GM12878 (cell line): Measurements from ENCODE around the gene LDHAL6A. TPM values are rescaled to one million over a fixed set of nuclear protein-coding genes. Genes with fewer than 3 reads are reported as not detected.

ENCODE experiments used
- ATAC-seq: fragments of 200-7000 bp; cut with Tn5 transposase; 3 replicates; pipeline ENCODE4 v1.9.1; 2020; ENCODE audit warnings: mild to moderate bottlenecking, moderate library complexity
- BruUV-seq: library from RNA; stranded (reverse); fragments of 400-500 nt; replicated peaks from 2 replicates; lab custom pipeline; 2021; lab: Mats Ljungman, UMichigan
- CTCF ChIA-PET: fragments of 300-600 bp; sonication (Branson Sonifier 250); formaldehyde crosslinking; extraction: SDS; loops from one replicate; lab custom pipeline; 2021; ENCODE audit warnings: inconsistent platforms; lab: Yijun Ruan, JAX
- POLR2A ChIA-PET: fragments of 350-600 bp; formaldehyde crosslinking; extraction: SDS; loops from one replicate; lab custom pipeline; 2021; ENCODE audit warnings: inconsistent platforms; lab: Charles Lee
- RAD21 ChIA-PET: fragments of 300-600 bp; sonication (Branson Sonifier 250); formaldehyde crosslinking; loops from one replicate; lab custom pipeline; 2023; ENCODE audit warnings: antibody characterized with exemption; ENCODE audit not compliant: unreplicated experiment; lab: Charles Lee
- SMC1A ChIA-PET: fragments of 300-600 bp; sonication (Branson Sonifier 250); formaldehyde crosslinking; loops from one replicate; lab custom pipeline; 2023; ENCODE audit not compliant: unreplicated experiment, uncharacterized antibody; lab: Charles Lee
- DNase-seq: peaks from one replicate; pipeline ENCODE4 v3.0.0-alpha.2; 2011; ENCODE audit warnings: low read depth, low spot score
- FAIRE-seq: peaks from 3 replicates; lab custom pipeline; 2011; peaks lifted over from hg19 to GRCh38; lab: Jason Lieb, UNC
- H2AFZ ChIP-seq: 2 replicates; pipeline ENCODE4 v1.6.0; 2011; ENCODE audit warnings: low read depth, low read length, control low read depth; ENCODE audit not compliant: control insufficient read depth
- H3K27ac ChIP-seq: 2 replicates; pipeline ENCODE4 v1.5.1; 2011; ENCODE audit warnings: control low read depth; ENCODE audit not compliant: control insufficient read depth, insufficient read depth
- H3K27me3 ChIP-seq, 2 experiments: replicated peaks in 1 of 2; 2 replicates each; pipeline versions ENCODE4 v1.6.0 to v1.6.1; 2011; ENCODE audit warnings: low read length in 1 of 2; ENCODE audit not compliant: control insufficient read depth in 2 of 2, insufficient read depth in 2 of 2
- H3K36me3 ChIP-seq, 2 experiments: 2 replicates each; pipeline ENCODE4 v1.5.1; 2011; ENCODE audit warnings: low read length in 1 of 2; ENCODE audit not compliant: control insufficient read depth in 2 of 2, insufficient read depth in 2 of 2
- H3K4me1 ChIP-seq: 2 replicates; pipeline ENCODE4 v1.6.1; 2011; ENCODE audit warnings: mild to moderate bottlenecking, low read length, moderate library complexity, mixed read lengths; ENCODE audit not compliant: control insufficient read depth, insufficient read depth
- H3K4me2 ChIP-seq: 2 replicates; pipeline ENCODE4 v1.6.0; 2011; ENCODE audit warnings: control low read depth; ENCODE audit not compliant: control insufficient read depth, insufficient read depth
- H3K4me3 ChIP-seq: fragments of 200-600 bp; sonication (generic); 2 replicates; pipeline ENCODE4 v1.5.1; 2016
- H3K79me2 ChIP-seq: 2 replicates; pipeline ENCODE4 v1.6.0; 2011; ENCODE audit warnings: low read length; ENCODE audit not compliant: control insufficient read depth, insufficient read depth
- H3K9ac ChIP-seq: 2 replicates; pipeline ENCODE4 v1.8.0; 2011; ENCODE audit warnings: low read length, control low read depth, mixed read lengths; ENCODE audit not compliant: control insufficient read depth, insufficient read depth
- H3K9me3 ChIP-seq: replicated peaks from 3 replicates; pipeline ENCODE4 v1.5.1; 2011; ENCODE audit warnings: mild to moderate bottlenecking, low read length; ENCODE audit not compliant: control insufficient read depth, insufficient read depth
- H4K20me1 ChIP-seq: 2 replicates; pipeline ENCODE4 v1.6.0; 2011; ENCODE audit not compliant: control insufficient read depth, insufficient read depth
- CREB1 ChIP-seq: IDR thresholded peaks from 2 replicates; pipeline ENCODE4 v1.6.1; 2012; ENCODE audit warnings: low read depth, mild to moderate bottlenecking, inconsistent platforms
- JUND ChIP-seq: IDR thresholded peaks from 2 replicates; pipeline ENCODE4 v1.6.1; 2012; ENCODE audit warnings: low read depth, mild to moderate bottlenecking, low read length, improper control_type of control experiment, moderate library complexity
- LARP7 ChIP-seq: fragments of 450-650 bp; IDR thresholded peaks from 2 replicates; pipeline ENCODE4 v1.6.1; 2017; ENCODE audit warnings: mild to moderate bottlenecking
- NR2C1 ChIP-seq: fragments of 450-650 bp; IDR thresholded peaks from 2 replicates; pipeline ENCODE4 v1.6.1; 2017; ENCODE audit warnings: antibody characterized with exemption, mild to moderate bottlenecking, moderate library complexity
- NR2F1 ChIP-seq: fragments of 450-650 bp; conservative IDR thresholded peaks from 2 replicates; pipeline ENCODE4 v1.6.1; 2017; ENCODE audit warnings: mild to moderate bottlenecking
- RB1 ChIP-seq: fragments of 450-650 bp; formaldehyde crosslinking; IDR thresholded peaks from 2 replicates; pipeline ENCODE4 v1.6.1; 2017; ENCODE audit warnings: mild to moderate bottlenecking, borderline replicate concordance
- RCOR1 ChIP-seq: conservative IDR thresholded peaks from 2 replicates; pipeline ENCODE4 v1.6.1; 2012; ENCODE audit warnings: low read depth, low read length, improper control_type of control experiment
- SREBF1 ChIP-seq: IDR thresholded peaks from 2 replicates; pipeline ENCODE4 v1.6.1; 2012; ENCODE audit warnings: mild to moderate bottlenecking, low read length
- ZNF24 ChIP-seq: fragments of 450-650 bp; IDR thresholded peaks from 2 replicates; pipeline ENCODE4 v1.6.1; 2017; ENCODE audit warnings: antibody characterized with exemption, mild to moderate bottlenecking
- WGBS: methylation state at CpG from one replicate; pipeline ENCODE4 v1.1.6; 2016; ENCODE audit warnings: low lambda C conversion rate; ENCODE audit not compliant: insufficient replicate concordance, insufficient coverage; ENCODE audit errors: missing lambda C conversion rate; 5-methylcytosine and 5-hydroxymethylcytosine counted together
- in situ Hi-C: fragments of 300-500 bp; cut with MboI; formaldehyde crosslinking; loops from 9 replicates; pipeline ENCODE4 v1.14.3; 2018; ENCODE audit warnings: mixed read lengths
- intact Hi-C: fragments of 100-400 bp; cut with micrococcal nuclease; formaldehyde crosslinking; loops from one replicate; pipeline ENCODE4 v1.14.2; 2022; ENCODE audit not compliant: unreplicated experiment
- polyA plus RNA-seq, 11 experiments: library from polyadenylated mRNA; depleted of rRNA in 4 of 11; unstranded in 6 of 11; stranded (reverse) in 5 of 11; fragments of >200 nt; fragmentation: Nextera tagmentation in 4 of 11; fragmentation: Illumina TruSeq in 1 of 11; extraction: Ambion mirVana in 4 of 11; extraction: Trizol in 1 of 11; gene quantifications; 1 replicate in 1 of 11; 2 replicates in 10 of 11; pipeline versions ENCODE4 v1.2.1 to v1.2.3, GENCODE V29; 2011 to 2016; ENCODE audit warnings: inconsistent platforms in 2 of 11, missing spikeins in 2 of 11, low read depth in 1 of 11
- total RNA-seq, 4 experiments: library from RNA; depleted of rRNA in 3 of 4; stranded (reverse); fragments of >200 nt in 3 of 4; fragmentation: Illumina TruSeq in 1 of 4; extraction: Trizol in 1 of 4; gene quantifications; 2 replicates each; pipeline versions ENCODE4 v1.2.1 to v1.2.3, GENCODE V29; 2013 to 2021
- TF ChIP-seq, protein P1 (sequence below): fragments of 150-350 bp; IDR thresholded peaks from 2 replicates; pipeline ENCODE4 v1.6.1; 2016; ENCODE audit warnings: low read depth, low read length
- TF ChIP-seq, protein P2 (sequence below): fragments of 450-650 bp; IDR thresholded peaks from 2 replicates; pipeline ENCODE4 v1.6.1; 2016; ENCODE audit warnings: mild to moderate bottlenecking
- TF ChIP-seq, protein P3 (sequence below): fragments of 150-350 bp; IDR thresholded peaks from 2 replicates; pipeline ENCODE4 v1.6.1; 2014; ENCODE audit warnings: mild to moderate bottlenecking, low read depth, low read length

The LDHAL6A gene
- total and polyA plus RNA-seq, 10 of the 15 experiments (the other 5 are each of a cell fraction or from before 2014, with no cell fraction given) = 0.03 to 0.11 (median 0.09) TPM; not detected in 7

DNA sequence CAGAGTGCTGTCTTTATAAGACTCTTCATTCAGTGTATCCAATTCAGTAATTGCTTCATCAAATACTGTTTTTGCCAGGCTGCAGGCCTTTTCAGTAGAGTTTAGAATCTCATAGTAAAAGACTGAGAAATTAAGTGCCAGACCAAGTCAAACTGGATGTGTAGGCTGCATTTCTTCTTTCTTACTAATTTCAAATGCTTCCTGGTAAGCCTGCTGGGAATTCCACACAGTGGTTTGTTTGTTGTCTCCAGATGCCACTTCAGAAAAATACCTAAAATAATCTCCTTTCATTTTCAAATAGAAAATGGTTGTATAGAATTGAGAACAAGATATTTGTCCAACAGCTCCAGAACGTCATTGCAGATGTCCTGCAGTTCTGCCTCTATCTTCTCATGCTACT lies 34.7 kb downstream of the LDHAL6A start (continued):
- TF ChIP-seq SREBF1 = no peak
- TF ChIP-seq, all 136 proteins: peak for 0

DNA sequence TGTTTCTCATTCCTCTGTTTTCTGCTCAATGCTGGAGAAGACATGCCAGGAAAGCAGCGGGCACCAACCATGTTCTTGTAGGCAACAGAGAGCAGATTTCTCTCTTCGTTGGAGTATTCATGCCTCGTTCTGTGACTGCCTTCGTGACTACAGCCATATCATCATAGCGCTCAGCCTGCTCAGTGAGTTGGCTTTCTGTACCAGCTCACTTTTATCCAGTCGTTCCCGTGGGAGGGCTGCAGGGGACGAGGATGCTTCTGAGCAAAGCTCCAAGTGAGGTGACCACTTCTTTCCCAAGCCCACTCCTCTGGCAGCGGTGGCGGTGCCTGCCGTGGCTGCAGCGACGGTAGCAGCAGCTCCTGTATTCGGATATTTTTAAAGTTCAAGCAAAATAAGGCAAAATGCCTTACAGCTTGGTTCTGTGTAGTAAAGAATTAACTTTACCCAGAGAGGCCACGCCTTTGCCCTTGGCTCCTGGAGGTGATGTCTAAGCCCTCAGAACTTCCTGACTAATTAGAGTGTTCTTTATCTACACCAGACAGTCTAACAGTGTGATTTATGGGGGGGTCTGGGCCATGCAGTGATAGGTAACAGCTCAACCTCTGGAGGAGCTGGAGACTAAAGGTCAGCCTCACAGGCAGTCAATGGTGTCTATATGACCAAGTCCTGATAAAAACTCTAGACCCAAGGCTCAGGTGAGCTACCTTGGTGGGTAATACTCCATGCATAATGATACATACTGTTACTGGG lies 35.3 kb downstream of the LDHAL6A start:
- no peak for ATAC-seq
- Histone ChIP-seq H3K9me3 (no peaks in the 10 kb centered on the region), H3K4me1 (peaks cover 4% of the 10 kb centered on the region), H2AFZ (no peak overlapping the region), H3K36me3 (peaks cover 0 to 12% of the 10 kb centered on the region in 2 experiments; a peak in 2 of 4 replicates), H4K20me1 (no peaks in the 10 kb centered on the region), H3K27me3 (no peaks in the 10 kb centered on the region), H3K27ac (no peak overlapping the region), H3K79me2 (no peaks in the 10 kb centered on the region), H3K4me3 (no peak overlapping the region), H3K4me2 (no peak overlapping the region), H3K9ac (no peak overlapping the region)
- intact Hi-C loops = no loop called here
- in situ Hi-C loops = no loop called here
- CTCF ChIA-PET = interaction anchor here (0.7 to 2.1 kb wide), 3 partner anchors 31 to 247 kb away, joined by 3 to 4 read pairs (median 4); no protein-coding TSS in a partner anchor
- no TSS peak for BruUV-seq
- no peak for FAIRE-seq
- POLR2A ChIA-PET = interaction anchor here (0.6 kb wide), 1 partner anchor 30 kb away, joined by 3 read pairs; no protein-coding TSS in a partner anchor
- over 99% methylated on average over 15 of the region's 15 CpGs for WGBS
- DNase-seq = no peak
- SMC1A ChIA-PET = interaction anchor here (1.0 to 1.7 kb wide), 5 partner anchors 9 to 247 kb away, joined by 3 to 6 read pairs (median 3); no protein-coding TSS in a partner anchor
- RAD21 ChIA-PET = interaction anchor here (1.4 kb wide), 1 partner anchor 275 kb away, joined by 4 read pairs; no protein-coding TSS in a partner anchor
- no peak for TF ChIP-seq RCOR1
- TF ChIP-seq RB1 = no peak
- no peak for TF ChIP-seq CREB1
- no peak for TF ChIP-seq JUND
- no peak for TF ChIP-seq LARP7
- no peak for TF ChIP-seq ZNF24
- TF ChIP-seq, protein P1, sequence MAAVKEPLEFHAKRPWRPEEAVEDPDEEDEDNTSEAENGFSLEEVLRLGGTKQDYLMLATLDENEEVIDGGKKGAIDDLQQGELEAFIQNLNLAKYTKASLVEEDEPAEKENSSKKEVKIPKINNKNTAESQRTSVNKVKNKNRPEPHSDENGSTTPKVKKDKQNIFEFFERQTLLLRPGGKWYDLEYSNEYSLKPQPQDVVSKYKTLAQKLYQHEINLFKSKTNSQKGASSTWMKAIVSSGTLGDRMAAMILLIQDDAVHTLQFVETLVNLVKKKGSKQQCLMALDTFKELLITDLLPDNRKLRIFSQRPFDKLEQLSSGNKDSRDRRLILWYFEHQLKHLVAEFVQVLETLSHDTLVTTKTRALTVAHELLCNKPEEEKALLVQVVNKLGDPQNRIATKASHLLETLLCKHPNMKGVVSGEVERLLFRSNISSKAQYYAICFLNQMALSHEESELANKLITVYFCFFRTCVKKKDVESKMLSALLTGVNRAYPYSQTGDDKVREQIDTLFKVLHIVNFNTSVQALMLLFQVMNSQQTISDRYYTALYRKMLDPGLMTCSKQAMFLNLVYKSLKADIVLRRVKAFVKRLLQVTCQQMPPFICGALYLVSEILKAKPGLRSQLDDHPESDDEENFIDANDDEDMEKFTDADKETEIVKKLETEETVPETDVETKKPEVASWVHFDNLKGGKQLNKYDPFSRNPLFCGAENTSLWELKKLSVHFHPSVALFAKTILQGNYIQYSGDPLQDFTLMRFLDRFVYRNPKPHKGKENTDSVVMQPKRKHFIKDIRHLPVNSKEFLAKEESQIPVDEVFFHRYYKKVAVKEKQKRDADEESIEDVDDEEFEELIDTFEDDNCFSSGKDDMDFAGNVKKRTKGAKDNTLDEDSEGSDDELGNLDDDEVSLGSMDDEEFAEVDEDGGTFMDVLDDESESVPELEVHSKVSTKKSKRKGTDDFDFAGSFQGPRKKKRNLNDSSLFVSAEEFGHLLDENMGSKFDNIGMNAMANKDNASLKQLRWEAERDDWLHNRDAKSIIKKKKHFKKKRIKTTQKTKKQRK = no peak
- TF ChIP-seq NR2F1 = no peak
- TF ChIP-seq, protein P2, sequence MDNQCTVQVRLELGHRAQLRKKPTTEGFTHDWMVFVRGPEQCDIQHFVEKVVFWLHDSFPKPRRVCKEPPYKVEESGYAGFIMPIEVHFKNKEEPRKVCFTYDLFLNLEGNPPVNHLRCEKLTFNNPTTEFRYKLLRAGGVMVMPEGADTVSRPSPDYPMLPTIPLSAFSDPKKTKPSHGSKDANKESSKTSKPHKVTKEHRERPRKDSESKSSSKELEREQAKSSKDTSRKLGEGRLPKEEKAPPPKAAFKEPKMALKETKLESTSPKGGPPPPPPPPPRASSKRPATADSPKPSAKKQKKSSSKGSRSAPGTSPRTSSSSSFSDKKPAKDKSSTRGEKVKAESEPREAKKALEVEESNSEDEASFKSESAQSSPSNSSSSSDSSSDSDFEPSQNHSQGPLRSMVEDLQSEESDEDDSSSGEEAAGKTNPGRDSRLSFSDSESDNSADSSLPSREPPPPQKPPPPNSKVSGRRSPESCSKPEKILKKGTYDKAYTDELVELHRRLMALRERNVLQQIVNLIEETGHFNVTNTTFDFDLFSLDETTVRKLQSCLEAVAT = no peak
- TF ChIP-seq, protein P3, sequence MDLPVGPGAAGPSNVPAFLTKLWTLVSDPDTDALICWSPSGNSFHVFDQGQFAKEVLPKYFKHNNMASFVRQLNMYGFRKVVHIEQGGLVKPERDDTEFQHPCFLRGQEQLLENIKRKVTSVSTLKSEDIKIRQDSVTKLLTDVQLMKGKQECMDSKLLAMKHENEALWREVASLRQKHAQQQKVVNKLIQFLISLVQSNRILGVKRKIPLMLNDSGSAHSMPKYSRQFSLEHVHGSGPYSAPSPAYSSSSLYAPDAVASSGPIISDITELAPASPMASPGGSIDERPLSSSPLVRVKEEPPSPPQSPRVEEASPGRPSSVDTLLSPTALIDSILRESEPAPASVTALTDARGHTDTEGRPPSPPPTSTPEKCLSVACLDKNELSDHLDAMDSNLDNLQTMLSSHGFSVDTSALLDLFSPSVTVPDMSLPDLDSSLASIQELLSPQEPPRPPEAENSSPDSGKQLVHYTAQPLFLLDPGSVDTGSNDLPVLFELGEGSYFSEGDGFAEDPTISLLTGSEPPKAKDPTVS = no peak
- no peak for TF ChIP-seq NR2C1
